Loucy (cell line): ENCODE results near the gene BEND5.

Source experiments
- EZH2phosphoT487 ChIP-seq: fragments of 200-600 bp; IDR thresholded peaks from 2 replicates; pipeline ENCODE4 v1.6.1; 2018; ENCODE audit warnings: antibody characterized with exemption, mild to moderate bottlenecking, moderate library complexity, borderline replicate concordance
- TF ChIP-seq, protein P1 (sequence below): fragments of 200-600 bp; sonication (generic); conservative IDR thresholded peaks from 2 replicates; pipeline ENCODE4 v1.5.1; 2014; ENCODE audit warnings: mild to moderate bottlenecking, antibody characterized with exemption, low read length

DNA sequence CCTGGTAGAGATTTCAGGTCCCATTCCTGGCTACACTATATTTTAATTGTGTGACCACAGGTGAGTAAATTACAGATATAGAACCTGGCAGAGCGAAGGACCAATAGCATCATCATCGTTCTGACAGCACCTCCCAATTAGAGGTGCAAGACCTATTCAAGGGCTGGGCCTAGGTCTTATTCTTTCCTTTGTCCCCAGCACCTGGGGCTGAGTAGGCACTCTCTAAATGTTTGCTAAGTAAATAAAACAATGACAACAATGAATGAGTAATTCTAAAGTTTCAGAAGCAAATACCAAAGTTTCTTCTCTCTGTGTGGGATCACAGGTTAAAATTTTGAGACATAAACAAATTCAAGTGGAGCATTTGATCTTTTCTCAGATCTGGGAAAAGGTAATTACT, 32.7 kb downstream of the BEND5 start:
- TF ChIP-seq, protein P1, sequence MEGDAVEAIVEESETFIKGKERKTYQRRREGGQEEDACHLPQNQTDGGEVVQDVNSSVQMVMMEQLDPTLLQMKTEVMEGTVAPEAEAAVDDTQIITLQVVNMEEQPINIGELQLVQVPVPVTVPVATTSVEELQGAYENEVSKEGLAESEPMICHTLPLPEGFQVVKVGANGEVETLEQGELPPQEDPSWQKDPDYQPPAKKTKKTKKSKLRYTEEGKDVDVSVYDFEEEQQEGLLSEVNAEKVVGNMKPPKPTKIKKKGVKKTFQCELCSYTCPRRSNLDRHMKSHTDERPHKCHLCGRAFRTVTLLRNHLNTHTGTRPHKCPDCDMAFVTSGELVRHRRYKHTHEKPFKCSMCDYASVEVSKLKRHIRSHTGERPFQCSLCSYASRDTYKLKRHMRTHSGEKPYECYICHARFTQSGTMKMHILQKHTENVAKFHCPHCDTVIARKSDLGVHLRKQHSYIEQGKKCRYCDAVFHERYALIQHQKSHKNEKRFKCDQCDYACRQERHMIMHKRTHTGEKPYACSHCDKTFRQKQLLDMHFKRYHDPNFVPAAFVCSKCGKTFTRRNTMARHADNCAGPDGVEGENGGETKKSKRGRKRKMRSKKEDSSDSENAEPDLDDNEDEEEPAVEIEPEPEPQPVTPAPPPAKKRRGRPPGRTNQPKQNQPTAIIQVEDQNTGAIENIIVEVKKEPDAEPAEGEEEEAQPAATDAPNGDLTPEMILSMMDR = no peak
- TF ChIP-seq EZH2phosphoT487 = no peak
